NK-92 (cell line): ENCODE results near the gene PTPRN2.

Source experiments
- DNase-seq: peaks from one replicate; lab custom pipeline; 2025; ENCODE audit not compliant: unreplicated experiment; lab: John Stamatoyannopoulos, UW

Gene PTPRN2

GRCh38 chr7:157886711-157887110 lies 700.9 kb downstream of the PTPRN2 start:
- no peak for DNase-seq

GRCh38 chr7:157886266-157886665 lies 701.4 kb downstream of the PTPRN2 start:
- no peak for DNase-seq

DNA sequence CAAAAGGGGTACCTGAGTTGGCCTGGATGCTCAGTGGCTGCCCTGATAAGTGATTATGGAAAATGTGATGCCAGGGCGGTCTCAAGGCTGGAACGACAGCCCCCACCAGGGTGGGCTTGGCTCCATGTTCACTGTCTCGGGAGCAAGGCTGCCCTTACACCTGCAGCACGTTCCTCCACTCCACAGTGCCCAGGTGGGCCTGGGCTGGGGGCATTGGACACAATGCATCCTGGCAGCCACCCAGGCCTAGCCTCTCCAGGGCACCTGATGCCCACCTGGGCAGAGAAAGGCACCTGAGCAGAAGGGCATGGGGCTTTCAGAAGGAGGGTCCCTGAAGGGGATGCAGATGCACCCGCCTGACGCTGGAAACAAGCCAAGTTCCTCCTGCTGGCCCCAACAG lies 702.5 kb downstream of the PTPRN2 start:
- no peak for DNase-seq

GRCh38 chr7:157884461-157885062 lies 703.1 kb downstream of the PTPRN2 start:
- no peak for DNase-seq

DNA sequence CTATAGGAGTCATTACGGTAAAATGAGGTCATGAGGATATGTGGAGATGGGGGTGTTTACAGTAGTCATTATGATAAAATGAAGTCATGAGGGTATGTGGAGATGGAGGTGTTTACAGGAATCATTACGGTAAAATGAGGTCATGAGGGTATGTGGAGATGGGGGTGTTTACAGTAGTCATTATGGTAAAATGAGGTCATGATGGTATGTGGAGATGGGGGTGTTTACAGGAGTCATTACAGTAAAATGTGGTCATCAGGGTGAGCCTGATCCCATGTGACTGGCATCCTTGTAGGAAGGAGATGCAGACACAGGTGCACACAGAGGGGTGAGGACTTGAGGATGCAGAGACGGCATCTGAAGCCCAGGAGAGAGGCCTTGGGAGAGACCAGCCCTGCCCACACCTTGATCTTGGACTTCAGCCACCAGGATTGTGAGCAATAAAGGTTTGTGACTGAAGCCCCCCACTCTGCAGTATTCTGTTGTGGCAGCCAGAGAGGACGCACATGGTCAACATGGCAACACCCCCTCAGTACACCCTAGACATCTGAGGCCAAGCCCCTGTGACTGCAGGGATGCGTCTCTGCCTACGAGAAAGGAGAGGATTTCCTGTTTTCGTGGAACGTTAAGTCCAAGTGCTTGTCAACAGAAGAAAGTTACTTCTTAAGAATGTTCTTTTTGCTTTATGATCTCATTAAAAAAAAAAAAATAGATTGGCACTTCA lies 706.4 kb downstream of the PTPRN2 start:
- no peak for DNase-seq

DNA sequence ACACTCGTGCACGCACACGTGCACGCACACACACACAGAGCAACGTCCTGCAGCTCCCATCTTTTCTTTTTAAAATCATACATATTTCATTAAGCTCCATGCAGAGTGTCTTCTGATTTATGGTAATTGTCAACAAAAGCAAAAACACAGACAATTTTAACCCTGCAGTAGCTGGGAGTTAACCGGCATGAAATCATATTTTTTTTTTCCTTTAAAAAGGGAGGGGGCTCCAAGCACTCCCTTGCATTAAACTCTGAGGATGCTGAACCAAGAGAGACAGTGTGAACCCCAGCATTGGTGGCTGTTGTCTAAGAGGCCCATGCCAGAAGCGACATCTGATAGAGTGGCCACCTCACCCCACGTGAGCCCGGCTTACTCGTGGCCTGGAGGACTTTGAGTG lies 708.2 kb downstream of the PTPRN2 start:
- DNase-seq: no peak

- DNase-seq: no peak
Observed at GRCh38 chr7:157877298-157878090, 710.1 kb downstream of the PTPRN2 start.

- DNase-seq: no peak
Observed at GRCh38 chr7:157876469-157877285, 710.9 kb downstream of the PTPRN2 start.

GRCh38 chr7:157875230-157876179 lies 712.1 kb downstream of the PTPRN2 start:
- no peak for DNase-seq

DNA sequence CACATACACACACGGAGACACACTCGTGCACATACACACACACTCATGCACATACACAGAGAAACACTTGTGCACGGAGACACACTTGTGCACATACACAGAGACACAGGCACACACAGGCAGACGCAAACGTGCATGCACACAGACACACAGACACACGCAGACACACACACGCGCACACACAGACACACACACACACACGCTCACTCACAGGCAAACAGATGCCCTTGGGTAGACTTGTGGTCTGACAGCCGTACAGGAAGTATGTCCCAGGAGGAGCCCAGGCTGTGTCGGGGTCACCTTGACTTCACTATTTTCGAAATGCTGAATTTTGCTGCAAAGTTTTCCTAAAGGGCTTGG lies 712.8 kb downstream of the PTPRN2 start:
- no peak for DNase-seq

DNA sequence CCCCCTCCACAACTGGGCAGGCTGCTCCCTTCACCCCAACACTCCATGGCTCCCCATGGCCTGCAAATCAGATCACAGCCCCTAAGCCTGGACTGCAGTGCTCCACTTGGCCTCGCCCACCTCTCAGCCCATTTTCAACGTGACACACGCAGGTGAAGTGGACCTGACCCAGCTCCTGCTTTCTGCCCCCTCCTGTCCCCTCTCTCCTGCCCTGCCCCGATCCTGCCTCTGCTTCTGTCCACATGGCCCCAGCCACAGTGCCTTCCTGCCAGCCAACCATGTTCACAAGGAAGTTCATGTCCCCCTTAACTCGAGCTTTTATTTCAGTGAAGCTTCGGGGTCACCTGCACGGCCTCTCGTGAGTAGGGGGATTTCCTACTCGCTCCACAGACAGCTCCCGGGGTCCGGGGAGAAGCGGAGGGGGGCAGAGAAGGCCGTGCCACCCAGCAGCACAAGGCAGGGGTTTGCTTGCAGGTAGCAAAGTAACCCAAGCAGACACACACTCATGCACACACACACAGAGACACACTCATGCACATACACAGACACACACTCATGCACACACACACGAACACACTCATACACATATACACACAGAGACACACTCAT lies 713.3 kb downstream of the PTPRN2 start:
- no peak for DNase-seq

GRCh38 chr7:157873664-157874063 lies 714.0 kb downstream of the PTPRN2 start:
- DNase-seq: no peak

DNA sequence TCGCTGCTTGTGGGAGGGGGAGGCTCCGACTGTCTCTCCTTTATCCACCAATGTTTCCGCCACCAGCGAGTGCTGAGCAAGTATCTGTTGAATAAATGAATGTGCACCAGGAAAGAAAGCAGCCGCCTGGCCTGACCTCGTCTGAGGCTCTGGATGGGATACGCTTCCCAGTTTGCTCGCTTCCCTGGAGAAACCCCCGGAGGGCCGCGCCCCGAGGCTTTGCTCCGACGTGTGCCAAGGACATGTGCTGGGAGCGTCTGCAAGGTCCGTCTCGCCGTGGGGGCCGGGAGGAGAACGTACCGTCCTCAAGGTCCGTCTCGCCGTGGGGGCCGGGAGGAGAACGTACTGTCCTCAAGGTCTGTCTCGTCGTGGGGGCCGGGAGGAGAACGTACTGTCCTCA lies 714.4 kb downstream of the PTPRN2 start:
- no peak for DNase-seq

DNA sequence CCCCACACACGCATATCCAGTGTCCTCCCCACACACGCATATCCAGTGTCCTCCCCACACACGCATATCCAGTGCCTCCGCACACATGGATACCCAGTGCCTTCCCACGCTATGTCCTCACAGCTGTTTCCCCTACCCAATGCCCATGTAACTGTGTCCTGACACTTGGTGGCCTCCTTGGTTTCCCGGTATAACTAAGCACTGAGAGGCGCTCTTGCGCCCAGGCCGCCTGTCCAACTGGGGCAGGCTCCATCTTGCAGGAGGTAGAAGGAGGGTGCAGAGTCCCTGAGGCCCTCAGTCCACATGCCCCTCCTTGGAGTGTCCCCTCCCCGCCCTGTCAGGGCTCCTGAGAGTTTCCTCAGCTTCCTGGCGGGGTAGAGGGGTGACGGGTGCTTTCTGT lies 715.2 kb downstream of the PTPRN2 start:
- no peak for DNase-seq

- DNase-seq: no peak
Observed at GRCh38 chr7:157871681-157872080, 715.9 kb downstream of the PTPRN2 start.

DNA sequence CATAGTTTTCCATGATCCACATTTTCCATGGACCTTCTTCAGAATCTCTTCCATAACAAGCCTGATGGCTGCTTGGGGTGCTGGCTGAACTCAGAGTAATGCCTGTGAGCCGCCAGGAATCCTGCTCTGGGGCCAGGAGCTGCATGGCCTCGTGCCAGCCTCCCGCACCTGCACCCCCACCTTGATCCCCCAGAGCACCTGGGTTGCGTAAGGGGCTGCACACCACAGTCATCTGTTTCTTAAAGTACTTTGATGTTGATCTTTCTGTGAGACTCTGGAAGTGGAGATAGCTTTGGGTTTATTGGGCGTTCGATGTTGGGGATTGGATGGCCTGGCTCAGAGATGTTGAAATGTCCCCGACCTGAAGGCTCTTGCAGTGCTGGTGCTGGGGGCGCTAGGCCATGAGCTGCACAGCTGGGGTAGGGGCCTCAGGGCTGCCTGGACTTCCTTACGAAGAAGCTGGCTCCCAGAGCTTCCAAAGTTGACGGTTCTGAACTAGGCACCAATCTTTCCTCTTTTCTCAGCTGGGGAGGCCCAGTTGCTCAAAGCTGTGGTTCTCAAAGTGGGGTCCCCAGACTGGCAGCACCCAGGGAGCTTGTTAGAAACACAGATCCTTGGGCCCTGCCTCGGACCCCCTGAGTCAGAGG lies 716.9 kb downstream of the PTPRN2 start:
- DNase-seq: no peak

DNA sequence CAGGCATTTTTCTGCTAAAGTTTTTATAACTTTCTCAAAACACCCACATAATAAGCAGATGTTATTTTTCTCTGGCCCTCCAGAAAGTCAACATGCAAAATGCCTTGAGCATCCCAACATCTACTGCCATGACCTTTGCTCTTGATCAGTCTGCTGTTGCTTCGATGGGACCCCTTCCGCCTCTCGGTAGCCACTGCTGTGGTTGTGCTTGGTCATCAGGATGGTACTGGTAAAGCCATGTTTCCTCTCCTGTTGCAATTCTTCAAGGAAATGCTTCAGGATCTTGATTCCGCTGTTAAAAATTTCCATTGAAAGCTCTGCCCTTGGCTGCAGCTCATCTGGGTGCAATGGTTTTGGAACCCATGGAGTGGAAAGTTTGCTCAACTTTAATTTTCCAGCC lies 717.8 kb downstream of the PTPRN2 start:
- DNase-seq: no peak

GRCh38 chr7:157867685-157868305 lies 719.8 kb downstream of the PTPRN2 start:
- no peak for DNase-seq
